ENCODE data around the gene KCNJ10.

The KCNJ10 gene

DNA sequence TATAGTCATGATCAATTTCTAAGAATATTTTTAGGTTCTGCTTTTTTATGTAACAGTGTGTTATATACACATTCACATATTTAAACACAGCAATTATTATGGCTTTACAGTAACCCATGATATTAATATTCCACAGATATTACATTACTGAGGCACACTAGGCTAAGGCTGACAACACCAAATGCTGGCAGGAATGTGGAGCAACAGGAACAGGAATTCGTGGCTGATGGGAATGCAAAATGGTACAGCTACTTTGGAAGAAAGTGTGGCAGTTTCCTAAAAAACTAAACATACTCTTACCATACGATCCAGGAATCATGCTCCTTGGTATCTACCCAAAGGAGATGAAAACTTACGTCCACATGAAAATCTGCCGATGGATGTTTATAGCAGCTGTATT is 9.5 kb upstream of the KCNJ10 start:
- Mint-ChIP-seq H3K36me3 (ENCODE audit: low read depth) (no peaks in the 10 kb centered on the region), H3K4me3 (no peak overlapping the region), H3K4me1 (no peaks in the 10 kb centered on the region), H3K9me3 (no peaks in the 10 kb centered on the region), H3K27me3 (ENCODE audit: low read depth, poor library complexity) (peaks cover 95% of the 10 kb centered on the region), H3K27ac (no peak overlapping the region)
- TF ChIP-seq, protein P1, sequence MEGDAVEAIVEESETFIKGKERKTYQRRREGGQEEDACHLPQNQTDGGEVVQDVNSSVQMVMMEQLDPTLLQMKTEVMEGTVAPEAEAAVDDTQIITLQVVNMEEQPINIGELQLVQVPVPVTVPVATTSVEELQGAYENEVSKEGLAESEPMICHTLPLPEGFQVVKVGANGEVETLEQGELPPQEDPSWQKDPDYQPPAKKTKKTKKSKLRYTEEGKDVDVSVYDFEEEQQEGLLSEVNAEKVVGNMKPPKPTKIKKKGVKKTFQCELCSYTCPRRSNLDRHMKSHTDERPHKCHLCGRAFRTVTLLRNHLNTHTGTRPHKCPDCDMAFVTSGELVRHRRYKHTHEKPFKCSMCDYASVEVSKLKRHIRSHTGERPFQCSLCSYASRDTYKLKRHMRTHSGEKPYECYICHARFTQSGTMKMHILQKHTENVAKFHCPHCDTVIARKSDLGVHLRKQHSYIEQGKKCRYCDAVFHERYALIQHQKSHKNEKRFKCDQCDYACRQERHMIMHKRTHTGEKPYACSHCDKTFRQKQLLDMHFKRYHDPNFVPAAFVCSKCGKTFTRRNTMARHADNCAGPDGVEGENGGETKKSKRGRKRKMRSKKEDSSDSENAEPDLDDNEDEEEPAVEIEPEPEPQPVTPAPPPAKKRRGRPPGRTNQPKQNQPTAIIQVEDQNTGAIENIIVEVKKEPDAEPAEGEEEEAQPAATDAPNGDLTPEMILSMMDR (IDR thresholded peaks at IDR 0.05), result no peak
- DNase-seq, result no peak

GRCh38 chr1:160078512-160079195 is 8.7 kb upstream of the KCNJ10 start:
- Mint-ChIP-seq H3K9me3 (no peaks in the 10 kb centered on the region), H3K27ac (no peak overlapping the region), H3K4me1 (no peaks in the 10 kb centered on the region), H3K27me3 (ENCODE audit: low read depth, poor library complexity) (peaks cover 96% of the 10 kb centered on the region), H3K36me3 (ENCODE audit: low read depth) (no peaks in the 10 kb centered on the region), H3K4me3 (no peak overlapping the region)
- TF ChIP-seq, protein P1 (IDR thresholded peaks at IDR 0.05), result peak; percentile 83
- DNase-seq, result peak; percentile 63

DNA sequence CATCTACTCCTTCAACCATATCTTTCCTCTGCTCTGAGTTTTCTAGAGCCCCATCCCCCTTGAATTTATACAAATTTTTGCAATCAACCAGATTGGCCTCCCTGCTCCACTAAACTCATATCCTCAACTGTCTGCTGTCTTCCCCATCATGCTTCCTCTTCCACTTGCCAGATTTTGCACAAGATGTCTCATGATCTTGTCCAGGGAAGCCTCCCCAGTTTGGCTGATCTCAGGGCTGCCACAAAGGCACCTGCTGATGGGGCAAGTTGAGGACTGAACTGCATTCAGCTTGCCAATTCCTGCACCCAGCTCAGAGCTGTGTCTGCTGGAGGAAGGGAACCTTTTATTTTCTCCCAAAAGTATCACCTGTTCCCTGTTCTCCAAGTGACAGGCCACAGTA is 7.5 kb upstream of the KCNJ10 start:
- no peak overlapping the region for H3K4me3 Mint-ChIP-seq
- peaks cover 95% of the 10 kb centered on the region for H3K27me3 Mint-ChIP-seq (ENCODE audit: low read depth, poor library complexity)
- no peaks in the 10 kb centered on the region for H3K4me1 Mint-ChIP-seq
- H3K27ac Mint-ChIP-seq, result no peak overlapping the region
- no peaks in the 10 kb centered on the region for H3K9me3 Mint-ChIP-seq
- H3K36me3 Mint-ChIP-seq (ENCODE audit: low read depth), result no peaks in the 10 kb centered on the region
- TF ChIP-seq, protein P1 (IDR thresholded peaks at IDR 0.05), result no peak
- no peak for DNase-seq

- TF ChIP-seq, protein P1 (IDR thresholded peaks at IDR 0.05), result no peak
- Mint-ChIP-seq H3K4me3 (no peak overlapping the region), H3K9me3 (no peaks in the 10 kb centered on the region), H3K27me3 (ENCODE audit: low read depth, poor library complexity) (peaks cover 95% of the 10 kb centered on the region), H3K27ac (no peak overlapping the region), H3K4me1 (no peaks in the 10 kb centered on the region), H3K36me3 (ENCODE audit: low read depth) (no peaks in the 10 kb centered on the region)
- no peak for DNase-seq
These were observed 6.3 kb upstream of the KCNJ10 start for GRCh38 chr1:160076295-160076694.

GRCh38 chr1:160075836-160076235 is 5.9 kb upstream of the KCNJ10 start:
- Mint-ChIP-seq H3K36me3 (ENCODE audit: low read depth) (no peaks in the 10 kb centered on the region), H3K9me3 (no peaks in the 10 kb centered on the region), H3K27ac (no peak overlapping the region), H3K27me3 (ENCODE audit: low read depth, poor library complexity) (peaks cover 95% of the 10 kb centered on the region), H3K4me1 (peaks cover under 1% of the 10 kb centered on the region), H3K4me3 (no peak overlapping the region)
- DNase-seq, result no peak
- TF ChIP-seq, protein P1 (IDR thresholded peaks at IDR 0.05), result no peak

GRCh38 chr1:160074865-160075264 is 4.9 kb upstream of the KCNJ10 start:
- Mint-ChIP-seq H3K27me3 (ENCODE audit: low read depth, poor library complexity) (peaks cover 95% of the 10 kb centered on the region), H3K4me3 (no peak overlapping the region), H3K36me3 (ENCODE audit: low read depth) (no peaks in the 10 kb centered on the region), H3K9me3 (no peaks in the 10 kb centered on the region), H3K4me1 (peaks cover 9% of the 10 kb centered on the region), H3K27ac (no peak overlapping the region)
- DNase-seq, result no peak
- TF ChIP-seq, protein P1 (IDR thresholded peaks at IDR 0.05), result no peak

Data from nephron progenitor cell (in vitro differentiated cells).